HG03135 (cell line): ENCODE data around the gene WDR43.

ENCODE experiments used
- ATAC-seq: cut with Tn5 transposase; IDR thresholded peaks from one replicate; pipeline ENCODE4 v1.9.1; 2021; ENCODE audit warnings: mild to moderate bottlenecking, moderate library complexity; ENCODE audit not compliant: unreplicated experiment

WDR43 gene

GRCh38 chr2:28894470-28895188 is at the start of gene WDR43:
Gene WDR43 (plus strand): TSS chr2:28894667. CDS start chr2:28894699, 32 bp downstream.
- peak; percentile 90 for ATAC-seq

GRCh38 chr2:28855193-28855592 is 39.3 kb upstream of the WDR43 start:
- no peak for ATAC-seq

GRCh38 chr2:28855977-28856376 is 38.5 kb upstream of the WDR43 start:
- no peak for ATAC-seq

- no peak for ATAC-seq
Measured at GRCh38 chr2:28868611-28869010, 25.9 kb upstream of the WDR43 start.

- peak; percentile 21 for ATAC-seq
Measured at GRCh38 chr2:28869494-28870145, 24.8 kb upstream of the WDR43 start.

- ATAC-seq = peak; percentile 94
Measured at GRCh38 chr2:28870146-28870891, 24.1 kb upstream of the WDR43 start, which contains the start of gene TRMT61B. Gene TRMT61B (minus strand): TSS chr2:28870309. CDS start chr2:28870277, 32 bp downstream.

- ATAC-seq = no peak
Measured at GRCh38 chr2:28871620-28872019, 22.8 kb upstream of the WDR43 start.

- ATAC-seq = no peak
Measured at GRCh38 chr2:28880193-28880592, 14.3 kb upstream of the WDR43 start.

GRCh38 chr2:28893488-28893887 is 979 bp upstream of the WDR43 start:
- no peak for ATAC-seq

- ATAC-seq = peak; percentile 8
Measured at GRCh38 chr2:28895189-28895893, 874 bp downstream of the WDR43 start.

- no peak for ATAC-seq
Measured at GRCh38 chr2:28896906-28897305, 2.4 kb downstream of the WDR43 start.

GRCh38 chr2:28898048-28898447 is 3.6 kb downstream of the WDR43 start:
- no peak for ATAC-seq

- no peak for ATAC-seq
Measured at GRCh38 chr2:28901202-28901601, 6.7 kb downstream of the WDR43 start.

GRCh38 chr2:28901841-28902240 is 7.4 kb downstream of the WDR43 start:
- ATAC-seq = no peak

GRCh38 chr2:28902584-28902983 is 8.1 kb downstream of the WDR43 start:
- no peak for ATAC-seq

- no peak for ATAC-seq
Measured at GRCh38 chr2:28904295-28904694, 9.8 kb downstream of the WDR43 start.

GRCh38 chr2:28904802-28905457 is 10.5 kb downstream of the WDR43 start:
- ATAC-seq = no peak

- no peak for ATAC-seq
Measured at GRCh38 chr2:28905533-28905932, 11.1 kb downstream of the WDR43 start.

- ATAC-seq = no peak
Measured at GRCh38 chr2:28906376-28906775, 11.9 kb downstream of the WDR43 start.

GRCh38 chr2:28906821-28907220 is 12.4 kb downstream of the WDR43 start:
- no peak for ATAC-seq

- no peak for ATAC-seq
Measured at GRCh38 chr2:28908172-28908571, 13.7 kb downstream of the WDR43 start.
